A673 (cell line): Measurements from ENCODE around the gene BAIAP2L2. TPM values are rescaled to one million over a fixed set of nuclear protein-coding genes. Genes with fewer than 3 reads are reported as not detected.
A peak's percentile ranks its signal among the peaks of the same experiment; 100 is the strongest.

Experiments
- BruUV-seq: library from RNA; stranded (reverse); fragments of 400-500 nt; replicated peaks from 2 replicates; lab custom pipeline; 2021; lab: Mats Ljungman, UMichigan
- CTCF ChIA-PET: fragments of 300-600 bp; sonication (Branson Sonifier 250); formaldehyde crosslinking; loops from one replicate; lab custom pipeline; 2022; ENCODE audit warnings: antibody characterized with exemption; lab: Charles Lee
- POLR2A ChIA-PET: fragments of 300-600 bp; sonication (Branson Sonifier 250); formaldehyde crosslinking; loops from one replicate; lab custom pipeline; 2022; ENCODE audit warnings: antibody characterized with exemption; ENCODE audit not compliant: low non-redundant PET; lab: Charles Lee
- DNase-seq: peaks from one replicate; pipeline ENCODE4 v3.0.0-alpha.2; 2015; ENCODE audit warnings: low spot score
- H3K27ac ChIP-seq: fragments of 200-600 bp; sonication (generic); 2 replicates; pipeline ENCODE4 v1.5.1; 2016; ENCODE audit warnings: mixed run types, low read depth, mild to moderate bottlenecking, mixed read lengths, antibody characterized with exemption, low read length; ENCODE audit not compliant: poor library complexity, severe bottlenecking
- H3K27me3 ChIP-seq: fragments of 200-600 bp; sonication (generic); replicated peaks from 2 replicates; pipeline ENCODE4 v1.6.1; 2017; ENCODE audit warnings: mixed run types, low read depth, mild to moderate bottlenecking, mixed read lengths, antibody characterized with exemption, low read length; ENCODE audit not compliant: insufficient read depth, poor library complexity
- H3K36me3 ChIP-seq: fragments of 200-600 bp; sonication (generic); 2 replicates; pipeline ENCODE4 v1.6.1; 2016; ENCODE audit warnings: mixed run types, mild to moderate bottlenecking, mixed read lengths, antibody characterized with exemption, low read length; ENCODE audit not compliant: insufficient read depth, poor library complexity, severe bottlenecking
- H3K4me1 ChIP-seq: fragments of 200-600 bp; sonication (generic); 2 replicates; pipeline ENCODE4 v1.6.1; 2017; ENCODE audit warnings: mixed run types, mild to moderate bottlenecking, mixed read lengths, antibody characterized with exemption, low read length; ENCODE audit not compliant: insufficient read depth, poor library complexity, severe bottlenecking
- H3K4me3 ChIP-seq: fragments of 200-600 bp; sonication (generic); 2 replicates; pipeline ENCODE4 v1.5.1; 2016; ENCODE audit warnings: low read depth, mixed run types, mild to moderate bottlenecking, mixed read lengths, low read length; ENCODE audit not compliant: poor library complexity, severe bottlenecking
- H3K9me3 ChIP-seq: fragments of 200-600 bp; sonication (generic); 2 replicates; pipeline ENCODE4 v1.6.1; 2016; ENCODE audit warnings: mixed run types, low read depth, mild to moderate bottlenecking, mixed read lengths, antibody characterized with exemption, low read length; ENCODE audit not compliant: poor library complexity, severe bottlenecking
- CTCF ChIP-seq: fragments of 300-800, 200-600 bp; sonication (generic); conservative IDR thresholded peaks from 2 replicates; pipeline ENCODE4 v1.5.1; 2017; ENCODE audit warnings: low read depth, mild to moderate bottlenecking, antibody characterized with exemption, low read length, moderate library complexity, mixed read lengths
- EZH2 ChIP-seq: fragments of 200-600 bp; sonication (generic); IDR thresholded peaks from 2 replicates; pipeline ENCODE4 v1.6.1; 2017; ENCODE audit warnings: borderline replicate concordance, low read depth, mild to moderate bottlenecking, mixed read lengths, antibody characterized with exemption, low read length; ENCODE audit not compliant: poor library complexity, severe bottlenecking
- intact Hi-C: fragments of 100-400 bp; cut with micrococcal nuclease; formaldehyde crosslinking; loops from one replicate; pipeline ENCODE4 v1.10.0; 2022; ENCODE audit not compliant: unreplicated experiment
- total RNA-seq: library from RNA; stranded (reverse); gene quantifications from 2 replicates; pipeline ENCODE4 v1.2.3, GENCODE V29; 2021

The BAIAP2L2 gene
- total RNA-seq, 1 experiment from 2014 or later: 2.5 TPM

GRCh38 chr22:38082986-38083710 is 27.3 kb downstream of the BAIAP2L2 start:
- intact Hi-C loops: no loop called here
- H3K27ac ChIP-seq: no peak overlapping the region
- H3K4me3 ChIP-seq: no peak overlapping the region
- ChIA-PET CTCF (no interaction called here), POLR2A (interaction anchor here (0.6 kb wide), 1 partner anchor 18 kb away, joined by 17 read pairs; no protein-coding TSS in a partner anchor)
- H3K4me1 ChIP-seq: peaks cover 12% of the 10 kb centered on the region
- H3K27me3 ChIP-seq: peaks cover 18% of the 10 kb centered on the region
- no peak for TF ChIP-seq CTCF
- TF ChIP-seq EZH2: no peak
- H3K9me3 ChIP-seq: no peaks in the 10 kb centered on the region
- no peaks in the 10 kb centered on the region for H3K36me3 ChIP-seq
- no TSS peak for BruUV-seq
- DNase-seq: no peak

- Histone ChIP-seq H3K9me3 (no peaks in the 10 kb centered on the region), H3K4me1 (peaks cover 12% of the 10 kb centered on the region), H3K36me3 (no peaks in the 10 kb centered on the region), H3K4me3 (peak overlapping the region; percentile 36), H3K27ac (no peak overlapping the region), H3K27me3 (peaks cover 18% of the 10 kb centered on the region)
- POLR2A ChIA-PET: no interaction called here
- intact Hi-C loops: no loop called here
- CTCF ChIA-PET: no interaction called here
- TF ChIP-seq CTCF (no peak), EZH2 (no peak)
- DNase-seq: no peak
- no TSS peak for BruUV-seq
These were observed 28.3 kb downstream of the BAIAP2L2 start for GRCh38 chr22:38081941-38082828.

GRCh38 chr22:38081636-38081940 is 28.9 kb downstream of the BAIAP2L2 start:
- peak overlapping the region; percentile 36 for H3K4me3 ChIP-seq
- H3K27me3 ChIP-seq: peaks cover 18% of the 10 kb centered on the region
- ChIA-PET POLR2A (no interaction called here), CTCF (no interaction called here)
- peaks cover 12% of the 10 kb centered on the region for H3K4me1 ChIP-seq
- BruUV-seq: no TSS peak
- DNase-seq: no peak
- no peak overlapping the region for H3K27ac ChIP-seq
- no peaks in the 10 kb centered on the region for H3K36me3 ChIP-seq
- intact Hi-C loops: no loop called here
- no peak for TF ChIP-seq EZH2
- TF ChIP-seq CTCF: no peak
- H3K9me3 ChIP-seq: no peaks in the 10 kb centered on the region
